Activated CD4-positive, alpha-beta T cell treated with anti-CD3 and anti-CD28 coated beads, Interleukin-2, amount 50 U/mL, for 4 hours (primary cell): ENCODE data around the gene PTCHD1.

ENCODE experiments used
- DNase-seq, 2 experiments: peaks; one replicate each; pipeline ENCODE4 v3.0.0-alpha.2; 2020

The PTCHD1 gene

DNA sequence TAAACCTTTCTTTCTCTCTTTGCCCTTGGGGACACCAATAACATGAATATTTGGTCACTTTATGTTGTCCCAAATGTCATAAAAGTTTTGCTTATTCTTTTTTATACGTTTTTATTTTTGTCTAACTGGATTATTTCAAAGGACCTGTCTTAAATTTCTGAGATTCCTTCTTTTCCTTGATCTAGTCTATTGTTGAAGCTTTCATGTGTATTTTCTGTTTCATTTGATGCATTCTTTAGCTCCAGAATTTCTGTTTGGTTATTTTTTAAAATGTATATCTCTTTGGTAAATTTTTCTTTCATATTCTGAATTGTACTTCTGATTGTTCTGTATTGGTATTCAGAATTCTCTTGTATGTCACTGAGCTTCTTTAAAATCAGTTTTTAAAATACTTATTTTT, 88.3 kb downstream of the PTCHD1 start:
- no peak for DNase-seq

GRCh38 chrX:23434356-23434884, 99.8 kb downstream of the PTCHD1 start:
- no peak for DNase-seq

GRCh38 chrX:23435108-23435507, 100.5 kb downstream of the PTCHD1 start:
- no peak for DNase-seq

- DNase-seq = no peak
These were observed 100.9 kb downstream of the PTCHD1 start for GRCh38 chrX:23435575-23435974.

DNA sequence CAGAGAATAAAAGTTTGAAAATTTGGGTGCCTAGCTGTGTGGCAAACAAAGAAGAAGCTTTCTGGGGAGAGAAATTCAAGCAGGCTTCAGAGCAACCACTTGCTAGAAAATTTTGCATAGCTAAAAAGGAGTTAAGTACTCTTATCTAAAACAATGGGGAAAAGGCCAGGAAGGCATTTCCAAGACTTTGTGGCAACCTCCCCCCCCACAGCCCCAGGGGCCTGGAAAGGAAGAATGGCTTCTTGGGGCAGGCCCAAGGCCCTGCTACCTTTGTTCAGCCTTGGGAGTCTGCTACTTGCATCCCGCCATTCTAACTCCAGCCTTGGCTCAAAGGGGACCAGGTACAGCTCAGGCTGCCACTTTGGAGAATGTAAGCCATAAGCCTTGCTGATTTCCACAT, 102.2 kb downstream of the PTCHD1 start:
- no peak for DNase-seq

DNA sequence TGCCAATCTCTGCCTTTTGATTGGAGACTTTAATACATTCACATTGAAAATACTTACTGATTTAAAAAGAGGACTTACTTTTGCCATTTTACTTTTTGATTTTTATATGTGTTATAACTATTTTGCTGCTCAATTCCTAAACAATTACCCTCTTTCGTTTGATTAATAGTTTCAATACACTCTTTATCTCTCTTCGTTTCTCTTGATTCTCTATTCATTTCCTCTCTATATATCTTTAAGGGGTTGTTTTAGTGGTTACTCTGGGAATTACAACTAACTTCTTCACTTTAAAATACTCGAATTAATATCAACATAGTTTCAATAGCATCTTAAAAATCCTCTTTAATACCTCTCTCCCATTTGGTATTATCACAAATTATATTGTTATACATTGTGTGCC, 116.6 kb downstream of the PTCHD1 start:
- DNase-seq = no peak
